Suprapubic skin (tissue), 4 donors: Measurements from ENCODE around the gene CD14. TPM values are rescaled to one million over a fixed set of nuclear protein-coding genes. Genes with fewer than 3 reads are reported as not detected.

Experiments used
- DNase-seq, 2 donors: peaks; one replicate each; pipeline ENCODE4 v3.0.0-alpha.2; 2019; ENCODE audit warnings: low spot score in 2 of 2
- H3K27ac ChIP-seq: fragments of 200-600 bp; sonication (generic); one replicate; pipeline ENCODE4 v1.5.1; 2019
- H3K27me3 ChIP-seq: fragments of 200-600 bp; sonication (generic); one replicate; pipeline ENCODE4 v1.5.1; 2019
- H3K36me3 ChIP-seq: fragments of 200-600 bp; sonication (generic); one replicate; pipeline ENCODE4 v1.5.1; 2019
- H3K4me1 ChIP-seq: fragments of 200-600 bp; sonication (generic); one replicate; pipeline ENCODE4 v1.5.1; 2019
- H3K4me3 ChIP-seq: fragments of 200-600 bp; sonication (generic); one replicate; pipeline ENCODE4 v1.5.1; 2019; ENCODE audit warnings: mild to moderate bottlenecking
- H3K9me3 ChIP-seq: fragments of 200-600 bp; sonication (generic); one replicate; pipeline ENCODE4 v1.5.1; 2019
- CTCF ChIP-seq, 2 donors: fragments of 200-600 bp in 1 of 2; fragments of 450-650 bp in 1 of 2; sonication (generic) in 1 of 2; IDR thresholded peaks; one replicate each; pipeline ENCODE4 v1.5.1; 2016 to 2019; ENCODE audit warnings: antibody characterized with exemption in 2 of 2, mild to moderate bottlenecking in 1 of 2, moderate library complexity in 1 of 2
- EP300 ChIP-seq: sonication (generic); formaldehyde crosslinking; IDR thresholded peaks from one replicate; pipeline ENCODE4 v1.6.1; 2017; ENCODE audit warnings: antibody characterized with exemption
- POLR2A ChIP-seq, 2 donors: fragments of 450-650 bp; IDR thresholded peaks; one replicate each; pipeline ENCODE4 v1.6.1; 2017; ENCODE audit warnings: antibody characterized with exemption in 2 of 2, mild to moderate bottlenecking in 2 of 2, moderate library complexity in 2 of 2
- POLR2AphosphoS5 ChIP-seq, 3 donors: sonication (generic); formaldehyde crosslinking; IDR thresholded peaks; one replicate each; pipeline ENCODE4 v1.6.1; 2017; ENCODE audit warnings: antibody characterized with exemption in 3 of 3
- WGBS: methylation state at CpG from one replicate; pipeline ENCODE4 v1.1.5; 2018; 5-methylcytosine and 5-hydroxymethylcytosine counted together
- total RNA-seq, 4 donors: library from RNA; depleted of rRNA; stranded (reverse); fragments of >200 nt; gene quantifications; one replicate each; pipeline ENCODE4 v1.1.0, GENCODE V29; 2016

Gene CD14
- total RNA-seq, 4 donors from 2014 or later = 6.7 to 12.6 (median 9.9) TPM

GRCh38 chr5:140633501-140633900, 526 bp upstream of the CD14 start:
- H3K4me3 ChIP-seq = peak overlapping the region; percentile 53
- TF ChIP-seq CTCF (IDR thresholded peaks at IDR 0.05) (no peak), EP300 (no peak), POLR2A (IDR thresholded peaks at IDR 0.05) (no peak), POLR2AphosphoS5 (IDR thresholded peaks at IDR 0.05) (no peak)
- H3K4me1 ChIP-seq = peaks cover 23% of the 10 kb centered on the region
- H3K27me3 ChIP-seq = no peaks in the 10 kb centered on the region
- DNase-seq = no peak
- WGBS = 88% methylated on average over 2 of the region's 2 CpGs
- no peaks in the 10 kb centered on the region for H3K9me3 ChIP-seq
- H3K36me3 ChIP-seq = no peaks in the 10 kb centered on the region
- H3K27ac ChIP-seq = peak overlapping the region; percentile 70

DNA sequence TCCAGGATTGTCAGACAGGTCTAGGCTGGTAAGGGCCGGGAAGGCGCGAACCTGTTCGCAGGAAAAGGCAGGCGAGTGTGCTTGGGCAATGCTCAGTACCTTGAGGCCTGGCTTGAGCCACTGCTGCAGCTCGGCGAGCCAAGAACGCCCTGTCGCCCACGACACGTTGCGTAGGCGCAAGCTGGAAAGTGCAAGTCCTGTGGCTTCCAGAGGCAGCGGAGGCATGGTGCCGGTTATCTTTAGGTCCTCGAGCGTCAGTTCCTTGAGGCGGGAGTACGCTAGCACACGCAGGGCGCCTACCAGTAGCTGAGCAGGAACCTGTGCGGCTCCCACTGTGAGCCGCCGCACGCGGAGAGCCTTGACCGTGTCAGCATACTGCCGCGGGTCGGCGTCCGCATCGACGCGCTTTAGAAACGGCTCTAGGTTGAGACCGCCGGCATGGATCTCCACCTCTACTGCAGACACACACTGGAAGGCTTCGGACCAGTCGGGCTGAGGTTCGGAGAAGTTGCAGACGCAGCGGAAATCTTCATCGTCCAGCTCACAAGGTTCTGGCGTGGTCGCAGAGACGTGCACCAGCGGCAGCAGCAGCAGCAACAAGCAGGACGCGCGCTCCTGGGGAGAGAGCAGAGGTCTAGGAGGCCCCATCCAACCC, 482 bp downstream of the CD14 start:
- H3K4me1 ChIP-seq = peaks cover 21% of the 10 kb centered on the region
- H3K27me3 ChIP-seq = no peaks in the 10 kb centered on the region
- H3K9me3 ChIP-seq = no peaks in the 10 kb centered on the region
- peak; percentile 75 to 82 for DNase-seq
- H3K4me3 ChIP-seq = peak overlapping the region; percentile 53
- WGBS = 2% methylated on average over 10 of the region's 51 CpGs
- peak overlapping the region; percentile 70 for H3K27ac ChIP-seq
- TF ChIP-seq POLR2AphosphoS5 (IDR thresholded peaks at IDR 0.05) (no peak), CTCF (IDR thresholded peaks at IDR 0.05) (no peak), EP300 (no peak), POLR2A (IDR thresholded peaks at IDR 0.05) (no peak)
- H3K36me3 ChIP-seq = no peaks in the 10 kb centered on the region

GRCh38 chr5:140631831-140632365, 1.1 kb downstream of the CD14 start:
- H3K4me3 ChIP-seq = peak overlapping the region; percentile 53
- WGBS = 14% methylated on average over 15 of the region's 36 CpGs
- no peaks in the 10 kb centered on the region for H3K36me3 ChIP-seq
- TF ChIP-seq POLR2A (IDR thresholded peaks at IDR 0.05) = no peak
- TF ChIP-seq EP300 = no peak
- TF ChIP-seq POLR2AphosphoS5 (IDR thresholded peaks at IDR 0.05) = no peak
- TF ChIP-seq CTCF (IDR thresholded peaks at IDR 0.05) = no peak
- peaks cover 21% of the 10 kb centered on the region for H3K4me1 ChIP-seq
- DNase-seq = no peak
- no peaks in the 10 kb centered on the region for H3K9me3 ChIP-seq
- H3K27me3 ChIP-seq = no peaks in the 10 kb centered on the region
- H3K27ac ChIP-seq = peak overlapping the region; percentile 70

DNA sequence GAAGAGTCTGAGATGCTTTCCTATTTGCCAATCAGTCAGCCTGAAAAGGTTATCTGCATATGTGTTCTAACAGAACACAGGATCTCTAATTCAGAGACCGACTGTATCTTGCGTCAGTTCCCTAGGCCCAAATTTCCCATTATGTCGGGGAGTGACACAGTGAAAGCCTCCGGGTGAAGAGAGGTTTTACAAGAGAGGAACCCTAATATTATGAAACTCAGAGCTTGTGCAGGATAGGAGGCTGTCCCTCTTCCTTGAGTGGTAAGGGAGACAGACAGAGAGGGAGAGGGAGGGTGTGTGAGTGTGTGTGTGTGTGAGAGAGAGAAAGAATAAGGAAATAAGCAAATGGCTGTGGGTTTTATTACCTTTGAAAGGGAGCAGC, 1.9 kb downstream of the CD14 start:
- H3K4me3 ChIP-seq = peak overlapping the region; percentile 53
- H3K27ac ChIP-seq = peak overlapping the region; percentile 70
- 83% methylated on average over 4 of the region's 4 CpGs for WGBS

More for the DNA sequence above, 1.9 kb downstream of the CD14 start:
- TF ChIP-seq EP300 (no peak), CTCF (IDR thresholded peaks at IDR 0.05) (no peak), POLR2A (IDR thresholded peaks at IDR 0.05) (no peak), POLR2AphosphoS5 (IDR thresholded peaks at IDR 0.05) (no peak)
- Histone ChIP-seq H3K36me3 (no peaks in the 10 kb centered on the region), H3K27me3 (no peaks in the 10 kb centered on the region), H3K4me1 (peaks cover 21% of the 10 kb centered on the region), H3K9me3 (no peaks in the 10 kb centered on the region)
- no peak for DNase-seq
